ENCODE measurements around the gene ADORA2B.
"Not testable (repeated sequence)": the region's sequence is repeated elsewhere in the genome, so short reads cannot be mapped to it uniquely, and the experiment has no call there.

Gene ADORA2B

DNA sequence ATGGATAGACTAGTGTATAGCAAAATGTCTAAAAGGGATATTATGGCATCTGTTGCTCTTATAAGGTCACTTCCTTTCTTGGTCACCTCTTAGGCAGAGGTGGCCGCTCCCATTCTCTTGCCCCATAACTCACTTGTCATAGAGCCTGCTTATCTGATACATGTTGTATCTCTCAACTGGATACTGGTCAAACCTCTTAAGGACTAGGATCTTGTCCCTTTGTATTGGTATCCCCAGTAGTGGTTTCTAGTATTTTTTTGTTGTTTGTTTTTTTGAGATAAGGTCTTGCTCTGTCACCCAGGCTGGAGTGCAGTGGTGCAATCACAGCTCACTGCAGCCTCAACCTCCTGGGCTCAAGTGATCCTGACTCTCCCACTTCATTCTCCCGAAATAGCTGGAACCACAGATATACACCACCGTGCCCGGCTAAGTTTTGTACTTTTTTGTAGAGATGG, 27.6 kb downstream of the ADORA2B start:
- Histone ChIP-seq H3K4me3 (ENCODE audit: low read length) (no peak overlapping the region), H3K4me1 (ENCODE audit: control insufficient read depth, insufficient read depth, low read length) (no peaks in the 10 kb centered on the region), H3K9ac (ENCODE audit: low read depth, low read length) (no peak overlapping the region), H3K36me3 (ENCODE audit: insufficient read depth, low read length) (peaks cover 12% of the 10 kb centered on the region), H3K4me2 (ENCODE audit: low read length) (no peak overlapping the region), H3K27me3 (ENCODE audit: control insufficient read depth, insufficient read depth, low read length) (no peaks in the 10 kb centered on the region), H3K9me3 (replicated peaks; ENCODE audit: low read length) (no peaks in the 10 kb centered on the region)

DNA sequence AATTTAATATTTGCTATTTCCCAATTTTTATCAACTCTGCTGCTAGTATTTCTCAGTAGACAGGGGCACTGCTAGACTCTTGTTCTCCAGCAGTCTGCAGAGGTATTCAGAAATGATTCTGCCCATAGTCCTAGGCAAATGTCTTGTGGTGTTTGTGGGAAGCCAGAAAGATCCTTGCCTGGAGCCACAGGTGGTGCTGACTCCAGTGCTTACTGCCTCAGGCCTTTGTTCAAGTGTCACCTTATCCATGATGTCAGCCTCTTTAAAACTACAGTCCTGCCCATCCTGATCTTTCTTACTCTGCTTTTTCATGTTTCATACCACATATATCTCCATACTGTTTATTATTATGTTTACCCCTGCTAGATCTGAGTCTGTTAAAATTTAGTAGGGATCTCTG, 28.1 kb downstream of the ADORA2B start:
- Histone ChIP-seq H3K4me1 (ENCODE audit: control insufficient read depth, insufficient read depth, low read length) (no peaks in the 10 kb centered on the region), H3K4me3 (ENCODE audit: low read length) (no peak overlapping the region), H3K36me3 (ENCODE audit: insufficient read depth, low read length) (peaks cover 16% of the 10 kb centered on the region), H3K27me3 (ENCODE audit: control insufficient read depth, insufficient read depth, low read length) (no peaks in the 10 kb centered on the region), H3K9me3 (replicated peaks; ENCODE audit: low read length) (no peaks in the 10 kb centered on the region), H3K9ac (ENCODE audit: low read depth, low read length) (no peak overlapping the region), H3K4me2 (ENCODE audit: low read length) (no peak overlapping the region)

DNA sequence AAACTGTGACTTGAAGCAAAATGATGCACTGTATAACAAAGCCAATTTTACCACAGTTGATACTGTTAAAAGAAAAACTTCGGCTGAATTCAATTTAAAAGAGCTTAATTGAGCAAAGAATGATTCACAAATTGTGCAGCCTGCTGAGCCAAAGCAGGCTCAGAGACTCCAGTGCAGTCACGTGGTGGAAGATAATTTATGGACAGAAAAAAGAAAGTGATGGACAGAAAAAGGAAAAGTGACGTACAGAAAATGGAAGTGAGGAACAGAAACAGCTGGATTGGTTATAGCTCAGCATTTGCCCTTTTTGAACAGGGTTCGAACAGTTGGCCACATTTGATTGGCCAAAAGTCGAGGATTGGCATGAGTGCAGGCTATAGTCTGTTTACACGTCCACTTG, 28.9 kb downstream of the ADORA2B start:
- Histone ChIP-seq H3K36me3 (ENCODE audit: insufficient read depth, low read length) (peaks cover 21% of the 10 kb centered on the region), H3K9me3 (replicated peaks; ENCODE audit: low read length) (no peaks in the 10 kb centered on the region), H3K9ac (ENCODE audit: low read depth, low read length) (no peak overlapping the region), H3K4me2 (ENCODE audit: low read length) (no peak overlapping the region), H3K4me1 (ENCODE audit: control insufficient read depth, insufficient read depth, low read length) (no peaks in the 10 kb centered on the region), H3K27me3 (ENCODE audit: control insufficient read depth, insufficient read depth, low read length) (no peaks in the 10 kb centered on the region), H3K4me3 (ENCODE audit: low read length) (no peak overlapping the region)

DNA sequence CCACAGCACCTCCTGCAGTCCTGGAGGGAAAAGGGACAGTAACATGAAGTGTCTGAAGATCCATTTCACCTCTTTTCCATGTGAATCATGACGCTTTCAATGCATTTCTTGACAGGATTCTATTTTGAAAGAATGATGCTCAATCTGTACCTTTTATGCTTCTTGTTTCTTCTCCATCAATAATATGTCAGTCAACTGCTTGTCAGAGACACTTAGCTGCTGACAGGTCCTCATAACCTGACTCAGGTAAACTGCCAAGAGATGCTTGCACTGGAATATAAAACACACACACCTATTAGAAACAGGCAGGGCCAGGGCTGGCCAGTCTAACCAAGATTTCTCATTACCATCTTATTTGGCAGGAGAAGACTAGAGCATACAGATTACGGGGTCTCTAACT, 33.0 kb downstream of the ADORA2B start:
- H3K9me3 ChIP-seq (replicated peaks; ENCODE audit: low read length): no peaks in the 10 kb centered on the region
- H3K4me3 ChIP-seq (ENCODE audit: low read length): no peak overlapping the region
- H3K4me2 ChIP-seq (ENCODE audit: low read length): no peak overlapping the region
- peaks cover 41% of the 10 kb centered on the region for H3K36me3 ChIP-seq (ENCODE audit: insufficient read depth, low read length)
- peaks cover 8% of the 10 kb centered on the region for H3K4me1 ChIP-seq (ENCODE audit: control insufficient read depth, insufficient read depth, low read length)
- H3K9ac ChIP-seq (ENCODE audit: low read depth, low read length): no peak overlapping the region
- H3K27me3 ChIP-seq (ENCODE audit: control insufficient read depth, insufficient read depth, low read length): no peaks in the 10 kb centered on the region

DNA sequence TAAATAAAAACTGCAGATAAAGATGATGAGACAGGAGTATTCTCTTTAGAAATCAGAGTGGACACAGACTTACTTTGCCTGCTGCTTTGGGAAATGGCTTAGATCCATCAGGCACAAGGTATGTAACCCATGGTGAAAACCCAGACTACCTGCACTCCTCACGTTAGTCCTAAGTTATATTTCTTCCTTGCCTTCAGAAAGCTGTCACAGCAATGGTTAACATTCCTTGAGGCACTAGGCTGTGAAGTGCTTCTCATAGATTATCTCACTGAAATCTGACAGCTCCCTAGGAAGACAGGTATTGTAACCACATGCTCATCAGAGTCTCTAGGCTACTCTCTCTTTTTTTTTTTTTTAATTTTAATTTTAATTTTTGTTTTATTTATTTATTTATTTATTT, 33.7 kb downstream of the ADORA2B start:
- Histone ChIP-seq H3K9ac (ENCODE audit: low read depth, low read length) (no peak overlapping the region), H3K27me3 (ENCODE audit: control insufficient read depth, insufficient read depth, low read length) (no peaks in the 10 kb centered on the region), H3K9me3 (replicated peaks; ENCODE audit: low read length) (no peaks in the 10 kb centered on the region), H3K36me3 (ENCODE audit: insufficient read depth, low read length) (peaks cover 44% of the 10 kb centered on the region), H3K4me3 (ENCODE audit: low read length) (no peak overlapping the region), H3K4me1 (ENCODE audit: control insufficient read depth, insufficient read depth, low read length) (peaks cover 8% of the 10 kb centered on the region), H3K4me2 (ENCODE audit: low read length) (no peak overlapping the region)

DNA sequence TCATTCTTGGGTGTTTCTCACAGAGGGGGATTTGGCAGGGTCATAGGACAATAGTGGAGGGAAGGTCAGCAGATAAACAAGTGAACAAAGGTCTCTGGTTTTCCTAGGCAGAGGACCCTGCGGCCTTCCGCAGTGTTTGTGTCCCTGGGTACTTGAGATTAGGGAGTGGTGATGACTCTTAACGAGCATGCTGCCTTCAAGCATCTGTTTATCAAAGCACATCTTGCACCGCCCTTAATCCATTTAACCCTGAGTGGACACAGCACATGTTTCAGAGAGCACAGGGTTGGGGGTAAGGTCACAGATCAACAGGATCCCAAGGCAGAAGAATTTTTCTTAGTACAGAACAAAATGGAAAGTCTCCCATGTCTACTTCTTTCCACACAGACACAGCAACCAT, 34.1 kb downstream of the ADORA2B start:
- not testable (repeated sequence) for H3K4me1 ChIP-seq (ENCODE audit: control insufficient read depth, insufficient read depth, low read length); H3K9me3 ChIP-seq (replicated peaks; ENCODE audit: low read length); H3K27me3 ChIP-seq (ENCODE audit: control insufficient read depth, insufficient read depth, low read length); H3K4me2 ChIP-seq (ENCODE audit: low read length); H3K9ac ChIP-seq (ENCODE audit: low read depth, low read length); H3K4me3 ChIP-seq (ENCODE audit: low read length)
- H3K36me3 ChIP-seq (ENCODE audit: insufficient read depth, low read length): peaks cover 47% of the 10 kb centered on the region

DNA sequence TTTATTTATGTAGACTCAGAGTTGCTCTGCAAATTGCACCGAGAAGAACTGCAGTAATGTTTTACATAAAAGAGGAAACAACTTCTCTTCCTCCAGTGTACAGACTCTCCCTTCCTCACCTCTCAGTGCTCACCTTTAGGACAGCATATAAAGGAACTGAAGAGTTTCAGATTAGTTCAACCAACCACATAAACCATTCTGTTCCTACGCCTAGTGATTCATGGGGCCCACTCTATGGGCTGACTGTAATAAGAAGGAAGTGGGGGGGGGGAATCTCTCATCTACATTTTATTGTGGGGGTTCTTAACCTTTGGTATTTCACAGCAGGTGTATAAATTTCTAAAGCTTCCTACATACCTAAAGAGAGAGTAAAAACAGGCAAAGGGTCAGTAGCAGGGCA, 36.3 kb downstream of the ADORA2B start:
- H3K4me3 ChIP-seq (ENCODE audit: low read length): no peak overlapping the region
- no peaks in the 10 kb centered on the region for H3K9me3 ChIP-seq (replicated peaks; ENCODE audit: low read length)
- peaks cover 8% of the 10 kb centered on the region for H3K4me1 ChIP-seq (ENCODE audit: control insufficient read depth, insufficient read depth, low read length)
- peaks cover 54% of the 10 kb centered on the region for H3K36me3 ChIP-seq (ENCODE audit: insufficient read depth, low read length)
- no peak overlapping the region for H3K4me2 ChIP-seq (ENCODE audit: low read length)
- no peaks in the 10 kb centered on the region for H3K27me3 ChIP-seq (ENCODE audit: control insufficient read depth, insufficient read depth, low read length)
- H3K9ac ChIP-seq (ENCODE audit: low read depth, low read length): no peak overlapping the region

DNA sequence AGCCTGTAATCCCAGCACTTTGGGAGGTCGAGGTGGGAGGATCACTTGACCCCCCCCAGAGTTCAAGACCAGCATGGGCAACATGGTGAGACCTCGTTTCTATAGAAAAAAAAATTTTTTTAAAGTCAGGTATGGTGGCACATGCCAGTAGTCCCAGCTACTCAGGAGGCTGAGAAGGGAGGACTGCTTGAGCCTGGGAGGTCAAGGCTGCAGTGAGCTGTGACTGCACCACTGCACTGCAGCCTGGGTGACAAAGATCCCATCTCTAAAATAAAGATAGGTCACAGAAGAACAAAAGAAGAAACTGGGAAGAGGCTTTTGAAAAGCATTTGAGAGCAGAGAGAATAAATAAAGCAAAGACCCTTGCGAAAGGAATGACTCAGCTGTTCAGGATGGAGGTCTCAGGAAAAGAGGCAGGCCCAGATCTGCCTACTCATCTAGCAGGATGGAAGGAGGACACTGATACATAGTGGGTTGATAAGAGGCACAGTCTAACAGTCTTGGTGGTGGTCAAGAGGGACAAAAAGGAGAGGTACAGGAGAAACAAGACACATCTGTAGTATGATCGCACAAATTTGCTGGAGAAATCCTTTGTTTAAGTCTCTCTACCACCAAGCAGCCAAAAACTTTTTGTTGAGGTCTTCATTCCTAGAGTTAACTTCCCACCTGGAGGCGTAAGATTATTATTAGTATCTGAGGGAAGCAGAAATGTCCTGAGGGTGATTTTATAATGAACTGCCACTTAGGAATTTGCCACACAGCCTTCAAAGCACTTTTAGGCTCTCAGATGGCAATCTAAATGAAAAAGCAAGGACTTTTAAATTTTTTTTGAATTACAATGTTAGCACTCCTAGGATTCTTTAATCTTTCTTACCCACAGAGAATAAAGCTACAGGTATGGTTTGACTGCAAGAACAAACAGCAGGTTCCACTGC, 37.0 kb downstream of the ADORA2B start:
- Histone ChIP-seq H3K36me3 (ENCODE audit: insufficient read depth, low read length) (peaks cover 57% of the 10 kb centered on the region), H3K4me1 (ENCODE audit: control insufficient read depth, insufficient read depth, low read length) (peaks cover 8% of the 10 kb centered on the region), H3K9ac (ENCODE audit: low read depth, low read length) (no peak overlapping the region), H3K4me2 (ENCODE audit: low read length) (no peak overlapping the region), H3K27me3 (ENCODE audit: control insufficient read depth, insufficient read depth, low read length) (no peaks in the 10 kb centered on the region), H3K4me3 (ENCODE audit: low read length) (no peak overlapping the region), H3K9me3 (replicated peaks; ENCODE audit: low read length) (no peaks in the 10 kb centered on the region)

DNA sequence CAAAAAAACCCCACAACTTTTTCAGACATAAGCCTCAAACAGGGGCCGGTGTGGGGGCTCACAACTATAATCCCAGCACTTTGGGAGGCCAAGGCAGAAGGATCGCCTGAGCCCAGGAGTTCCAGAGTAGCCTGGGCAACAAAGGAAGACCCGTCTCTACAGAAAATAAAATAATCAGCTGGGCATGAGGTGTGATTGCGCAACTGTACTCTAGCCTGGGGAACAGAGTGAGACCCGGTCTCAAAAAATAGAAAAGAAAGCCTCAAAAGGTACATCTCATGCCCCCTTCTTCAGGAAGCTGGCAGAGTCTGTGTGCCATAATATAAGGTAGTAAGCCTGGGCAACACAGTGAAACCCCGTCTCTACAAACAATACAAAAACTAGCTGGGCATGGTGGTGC, 51.4 kb downstream of the ADORA2B start:
- Histone ChIP-seq H3K4me1 (ENCODE audit: control insufficient read depth, insufficient read depth, low read length) (peaks cover 15% of the 10 kb centered on the region), H3K36me3 (ENCODE audit: insufficient read depth, low read length) (peaks cover 4% of the 10 kb centered on the region), H3K27me3 (ENCODE audit: control insufficient read depth, insufficient read depth, low read length) (no peaks in the 10 kb centered on the region), H3K9me3 (replicated peaks; ENCODE audit: low read length) (no peaks in the 10 kb centered on the region), H3K9ac (ENCODE audit: low read depth, low read length) (no peak overlapping the region), H3K4me2 (ENCODE audit: low read length) (no peak overlapping the region), H3K4me3 (ENCODE audit: low read length) (no peak overlapping the region)

DNA sequence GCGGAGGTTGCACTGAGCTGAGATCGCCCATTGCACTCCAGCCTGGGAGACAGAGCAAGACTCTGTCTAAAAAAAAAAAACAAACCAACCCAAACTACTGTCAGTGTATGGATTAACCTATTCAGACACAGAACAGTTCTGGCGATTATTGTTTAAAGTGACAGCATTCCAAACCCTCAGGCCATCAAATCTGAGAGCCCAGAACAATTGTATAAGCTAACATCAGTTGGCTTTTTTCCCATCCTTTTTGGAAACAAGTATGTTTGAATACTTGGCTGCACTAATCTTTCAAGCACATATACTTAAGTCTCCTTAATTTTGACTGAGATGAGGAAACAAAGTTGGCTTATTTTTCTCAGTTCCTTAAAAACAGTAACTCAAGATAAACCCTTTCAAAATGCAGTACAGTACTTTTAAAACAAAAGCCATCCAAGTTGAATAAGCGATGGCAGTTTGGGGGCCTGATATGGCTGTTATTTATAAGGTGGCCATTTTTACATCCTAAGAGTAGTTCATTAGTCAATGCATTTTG, 53.2 kb downstream of the ADORA2B start:
- H3K36me3 ChIP-seq (ENCODE audit: insufficient read depth, low read length): peaks cover 22% of the 10 kb centered on the region
- H3K9me3 ChIP-seq (replicated peaks; ENCODE audit: low read length): peaks cover 4% of the 10 kb centered on the region
- H3K4me2 ChIP-seq (ENCODE audit: low read length): peak overlapping the region; percentile 95
- no peak overlapping the region for H3K4me3 ChIP-seq (ENCODE audit: low read length)
- H3K9ac ChIP-seq (ENCODE audit: low read depth, low read length): peak overlapping the region; percentile 12
- no peaks in the 10 kb centered on the region for H3K27me3 ChIP-seq (ENCODE audit: control insufficient read depth, insufficient read depth, low read length)
- H3K4me1 ChIP-seq (ENCODE audit: control insufficient read depth, insufficient read depth, low read length): peaks cover 18% of the 10 kb centered on the region

DNA sequence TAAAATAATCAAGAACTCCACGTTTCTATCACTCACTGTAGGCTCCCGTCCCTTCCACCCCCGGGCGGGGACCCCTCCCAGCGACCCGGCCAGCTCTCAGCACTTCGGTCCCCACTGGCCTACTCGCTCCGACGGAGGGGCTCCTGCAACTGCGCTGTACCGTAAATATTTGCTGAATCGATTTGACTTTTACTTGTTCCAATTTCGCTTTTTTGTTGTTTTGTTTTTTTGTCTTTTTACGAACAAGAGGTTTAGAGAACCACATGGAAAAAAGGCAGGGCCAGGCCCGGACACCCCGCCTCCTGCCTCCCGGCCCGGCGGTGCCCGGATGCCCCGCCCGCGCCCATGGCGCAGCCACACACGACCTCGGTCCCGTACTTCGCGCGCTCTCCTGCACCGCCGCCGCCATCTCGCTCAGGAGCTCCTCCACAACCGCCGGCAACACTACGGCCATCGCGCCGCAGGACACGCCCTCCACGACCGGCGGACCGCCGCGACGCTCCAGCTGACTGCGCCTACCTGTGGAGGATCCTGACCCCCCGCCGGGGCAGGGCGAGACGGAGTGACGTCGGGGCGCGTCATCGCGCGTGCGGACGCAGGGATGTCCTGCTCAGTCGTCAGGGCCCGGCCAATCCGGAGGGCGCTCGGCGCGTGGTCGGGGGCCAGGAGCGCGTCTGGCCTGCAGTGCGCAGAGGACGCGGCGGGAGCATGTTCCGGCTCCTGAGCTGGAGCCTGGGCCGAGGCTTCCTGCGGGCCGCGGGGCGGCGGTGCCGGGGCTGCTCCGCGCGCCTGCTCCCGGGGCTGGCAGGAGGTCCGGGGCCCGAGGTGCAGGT, 54.4 kb downstream of the ADORA2B start, which contains the start of the genes TTC19 and ZSWIM7:
TSS of gene TTC19 (plus strand) at position 684 of the 833 bp plus-strand sequence. CDS start at position 709, 25 bp downstream.
TSS of gene ZSWIM7 (minus strand) at position 564 of the 833 bp plus-strand sequence. CDS start at position 454, 110 bp downstream.
- Histone ChIP-seq H3K36me3 (ENCODE audit: insufficient read depth, low read length) (peaks cover 33% of the 10 kb centered on the region), H3K4me1 (ENCODE audit: control insufficient read depth, insufficient read depth, low read length) (peaks cover 18% of the 10 kb centered on the region), H3K9ac (ENCODE audit: low read depth, low read length) (peak within 1 kb of the TSS; percentile 99), H3K4me3 (ENCODE audit: low read length) (peak within 1 kb of the TSS; percentile 95), H3K9me3 (replicated peaks; ENCODE audit: low read length) (peaks cover 4% of the 10 kb centered on the region), H3K4me2 (ENCODE audit: low read length) (peak within 1 kb of the TSS; percentile 95), H3K27me3 (ENCODE audit: control insufficient read depth, insufficient read depth, low read length) (no peaks in the 10 kb centered on the region)

All from skeletal muscle satellite cell (primary cell).